ENCODE data around the gene GGCT.

DNA sequence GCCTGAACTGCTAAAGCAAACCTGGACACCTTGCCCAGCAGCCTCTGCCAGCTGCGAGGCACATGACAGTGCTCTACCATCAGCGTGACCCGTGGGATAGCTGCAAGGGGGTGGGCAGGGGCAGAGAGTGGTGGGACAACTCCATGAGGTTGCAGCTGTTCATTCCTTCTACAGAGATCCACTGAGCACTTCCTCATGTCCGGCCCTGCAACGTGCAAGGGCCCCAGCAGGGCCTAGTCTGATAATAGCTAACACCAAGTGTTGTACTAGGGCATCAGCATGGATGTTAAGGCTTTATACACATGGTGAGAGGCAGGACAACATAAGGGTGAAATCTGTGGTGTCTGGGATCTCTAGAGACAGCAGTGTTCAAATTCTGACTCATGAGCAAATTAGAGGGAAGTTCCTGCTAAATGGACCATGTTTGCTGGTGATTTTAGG is 40.4 kb downstream of the GGCT start:
- no peak for TF ChIP-seq CTCF (IDR thresholded peaks at IDR 0.05)
- no peak for TF ChIP-seq POLR2A (IDR thresholded peaks at IDR 0.05)

All from stomach (tissue), 4 donors.